Panc1 (cell line): Measurements from ENCODE around the gene WFS1.

ENCODE experiments used
- TCF7L2 ChIP-seq: IDR thresholded peaks from 2 replicates; pipeline ENCODE4 v1.6.1; 2011; ENCODE audit warnings: mild to moderate bottlenecking, low read depth, low read length, inconsistent platforms
- TF ChIP-seq, protein P1 (sequence below): fragments of 450-650 bp; IDR thresholded peaks from 2 replicates; pipeline ENCODE4 v1.5.1; 2017; ENCODE audit warnings: mild to moderate bottlenecking

DNA sequence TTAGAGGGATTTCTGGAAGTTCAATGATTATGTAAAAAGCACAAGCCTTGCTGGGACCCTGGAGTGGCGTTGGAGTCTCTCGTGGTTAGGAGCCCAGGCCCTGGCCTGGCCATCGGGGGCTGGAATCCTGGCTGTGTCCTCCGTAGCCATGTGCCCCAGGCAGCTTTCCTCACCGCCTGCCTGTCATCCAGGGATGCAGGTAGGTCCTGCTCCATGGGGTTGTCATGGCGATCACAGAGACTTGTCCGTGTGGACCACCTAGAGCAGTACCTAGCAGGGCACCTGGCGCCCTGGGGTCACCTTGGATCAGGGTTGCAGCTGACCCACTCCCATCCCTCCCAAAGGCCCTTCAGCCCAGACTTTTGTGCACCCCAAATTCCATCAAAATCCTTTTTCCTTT, 30.2 kb upstream of the WFS1 start:
- TF ChIP-seq, protein P1, sequence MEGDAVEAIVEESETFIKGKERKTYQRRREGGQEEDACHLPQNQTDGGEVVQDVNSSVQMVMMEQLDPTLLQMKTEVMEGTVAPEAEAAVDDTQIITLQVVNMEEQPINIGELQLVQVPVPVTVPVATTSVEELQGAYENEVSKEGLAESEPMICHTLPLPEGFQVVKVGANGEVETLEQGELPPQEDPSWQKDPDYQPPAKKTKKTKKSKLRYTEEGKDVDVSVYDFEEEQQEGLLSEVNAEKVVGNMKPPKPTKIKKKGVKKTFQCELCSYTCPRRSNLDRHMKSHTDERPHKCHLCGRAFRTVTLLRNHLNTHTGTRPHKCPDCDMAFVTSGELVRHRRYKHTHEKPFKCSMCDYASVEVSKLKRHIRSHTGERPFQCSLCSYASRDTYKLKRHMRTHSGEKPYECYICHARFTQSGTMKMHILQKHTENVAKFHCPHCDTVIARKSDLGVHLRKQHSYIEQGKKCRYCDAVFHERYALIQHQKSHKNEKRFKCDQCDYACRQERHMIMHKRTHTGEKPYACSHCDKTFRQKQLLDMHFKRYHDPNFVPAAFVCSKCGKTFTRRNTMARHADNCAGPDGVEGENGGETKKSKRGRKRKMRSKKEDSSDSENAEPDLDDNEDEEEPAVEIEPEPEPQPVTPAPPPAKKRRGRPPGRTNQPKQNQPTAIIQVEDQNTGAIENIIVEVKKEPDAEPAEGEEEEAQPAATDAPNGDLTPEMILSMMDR, result no peak
- no peak for TF ChIP-seq TCF7L2
